ENCODE data around the gene JADE2.
"Not testable (repeated sequence)": the region's sequence is repeated elsewhere in the genome, so short reads cannot be mapped to it uniquely, and the experiment has no call there.

The JADE2 gene

GRCh38 chr5:134592141-134592746, 66.8 kb downstream of the JADE2 start:
- no peak for DNase-seq (ENCODE audit: low read depth)

- DNase-seq (ENCODE audit: low read depth): no peak
Observed at GRCh38 chr5:134594336-134594735, 68.9 kb downstream of the JADE2 start.

- DNase-seq (ENCODE audit: low read depth): no peak
Observed at GRCh38 chr5:134594797-134595457, 69.5 kb downstream of the JADE2 start.

- DNase-seq (ENCODE audit: low read depth): no peak
Observed at GRCh38 chr5:134595458-134595838, 70.0 kb downstream of the JADE2 start.

GRCh38 chr5:134599820-134600219, 74.3 kb downstream of the JADE2 start:
- DNase-seq (ENCODE audit: low read depth): not testable (repeated sequence)

GRCh38 chr5:134600600-134600999, 75.1 kb downstream of the JADE2 start:
- DNase-seq (ENCODE audit: low read depth): peak; percentile 36

GRCh38 chr5:134603059-134603458, 77.6 kb downstream of the JADE2 start:
- DNase-seq (ENCODE audit: low read depth): peak; percentile 59

GRCh38 chr5:134604908-134605307, 79.4 kb downstream of the JADE2 start:
- no peak for DNase-seq (ENCODE audit: low read depth)

- DNase-seq (ENCODE audit: low read depth): no peak
Observed at GRCh38 chr5:134606726-134607125, 81.3 kb downstream of the JADE2 start.

GRCh38 chr5:134608555-134608954, 83.1 kb downstream of the JADE2 start:
- DNase-seq (ENCODE audit: low read depth): no peak

GRCh38 chr5:134609232-134609851, 83.9 kb downstream of the JADE2 start:
- no peak for DNase-seq (ENCODE audit: low read depth)

- no peak for DNase-seq (ENCODE audit: low read depth)
Observed at GRCh38 chr5:134610725-134611124, 85.3 kb downstream of the JADE2 start.

GRCh38 chr5:134611515-134611914, 86.0 kb downstream of the JADE2 start:
- no peak for DNase-seq (ENCODE audit: low read depth)

GRCh38 chr5:134614450-134615085, 89.1 kb downstream of the JADE2 start:
- DNase-seq (ENCODE audit: low read depth): no peak

- DNase-seq (ENCODE audit: low read depth): no peak
Observed at GRCh38 chr5:134620634-134621033, 95.2 kb downstream of the JADE2 start.

- no peak for DNase-seq (ENCODE audit: low read depth)
Observed at GRCh38 chr5:134625559-134625958, 100.1 kb downstream of the JADE2 start.

GRCh38 chr5:134626369-134627014, 101.0 kb downstream of the JADE2 start:
- DNase-seq (ENCODE audit: low read depth): peak; percentile 13

Measured in ELR (cell line).